Endometrium (tissue), 2 donors: ENCODE measurements around the gene SLC5A9.
"Not testable (repeated sequence)": the region's sequence is repeated elsewhere in the genome, so short reads cannot be mapped to it uniquely, and the experiment has no call there.

Experiments
- FAIRE-seq: peaks from 2 replicates; lab custom pipeline; 2012; peaks lifted over from hg19 to GRCh38; lab: Jason Lieb, UNC
- donor health status: control.
- donor health status: control.

The SLC5A9 gene

GRCh38 chr1:48214366-48214765, 8.2 kb upstream of the SLC5A9 start:
- not testable (repeated sequence) for FAIRE-seq

GRCh38 chr1:48214820-48215219, 7.7 kb upstream of the SLC5A9 start:
- FAIRE-seq, result no peak

DNA sequence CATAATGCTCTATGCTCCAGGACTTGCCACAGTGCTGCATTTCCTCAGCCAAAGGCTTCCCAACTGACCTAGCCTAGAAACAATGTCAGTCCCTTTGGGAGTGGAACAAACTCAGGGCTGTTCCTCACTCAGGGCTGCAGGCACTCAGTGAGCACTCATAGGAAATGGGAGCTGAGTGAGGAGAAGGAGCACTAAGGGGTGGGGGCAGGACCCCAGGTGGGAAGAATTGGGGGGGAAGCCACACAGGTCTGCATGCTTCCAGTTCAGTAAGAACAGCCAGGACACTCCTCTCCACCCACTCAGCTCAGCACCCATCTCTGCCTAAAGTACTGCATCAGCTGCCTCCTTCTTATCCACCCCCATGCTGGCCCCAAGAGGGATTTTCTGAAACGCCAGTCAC, 7.3 kb upstream of the SLC5A9 start:
- FAIRE-seq, result no peak

- no peak for FAIRE-seq
These were observed 6.6 kb upstream of the SLC5A9 start for GRCh38 chr1:48215889-48216288.

DNA sequence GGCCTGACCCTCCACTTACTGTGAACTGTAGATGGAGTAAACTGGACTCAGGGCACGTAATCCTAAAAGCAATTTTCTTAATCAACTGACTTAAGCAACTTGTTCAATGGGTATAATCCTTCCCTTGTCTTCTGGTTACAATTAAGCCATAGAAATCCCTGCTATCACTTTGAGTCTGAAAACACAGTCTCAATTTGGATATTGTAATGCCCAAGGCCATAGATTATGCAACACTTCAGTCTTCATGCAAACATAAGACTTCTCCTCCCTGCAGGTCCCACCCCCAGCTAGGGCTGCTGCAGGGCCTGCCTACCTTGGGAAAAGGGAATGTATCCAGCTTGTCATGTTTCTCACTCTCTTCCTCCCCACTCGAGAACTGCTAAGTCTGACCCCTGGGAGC, 6.2 kb upstream of the SLC5A9 start:
- FAIRE-seq, result no peak

GRCh38 chr1:48216941-48217340, 5.6 kb upstream of the SLC5A9 start:
- FAIRE-seq, result no peak

GRCh38 chr1:48217856-48218255, 4.7 kb upstream of the SLC5A9 start:
- no peak for FAIRE-seq

- no peak for FAIRE-seq
These were observed 2.7 kb upstream of the SLC5A9 start for GRCh38 chr1:48219803-48220202.

DNA sequence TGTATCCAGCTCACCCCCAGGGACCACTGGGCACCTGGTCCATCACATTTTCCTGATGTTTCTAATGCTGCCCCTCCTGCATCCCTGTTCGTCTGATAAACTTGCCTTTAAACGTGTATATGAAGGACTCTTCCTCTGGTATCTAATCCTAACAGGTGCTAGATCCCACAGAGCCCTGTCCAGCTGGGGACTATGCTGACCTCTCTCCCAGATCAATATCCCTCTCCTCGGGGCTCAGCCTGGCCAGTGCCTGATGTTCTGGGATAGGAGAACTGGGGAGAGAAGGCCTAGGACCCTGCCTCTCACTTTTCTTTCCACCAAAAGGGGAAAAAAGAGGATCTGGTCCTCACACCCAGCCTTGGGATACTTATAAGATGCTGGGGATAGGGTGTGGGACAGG, 1.4 kb upstream of the SLC5A9 start:
- FAIRE-seq, result no peak

GRCh38 chr1:48221657-48222056, 859 bp upstream of the SLC5A9 start:
- no peak for FAIRE-seq

DNA sequence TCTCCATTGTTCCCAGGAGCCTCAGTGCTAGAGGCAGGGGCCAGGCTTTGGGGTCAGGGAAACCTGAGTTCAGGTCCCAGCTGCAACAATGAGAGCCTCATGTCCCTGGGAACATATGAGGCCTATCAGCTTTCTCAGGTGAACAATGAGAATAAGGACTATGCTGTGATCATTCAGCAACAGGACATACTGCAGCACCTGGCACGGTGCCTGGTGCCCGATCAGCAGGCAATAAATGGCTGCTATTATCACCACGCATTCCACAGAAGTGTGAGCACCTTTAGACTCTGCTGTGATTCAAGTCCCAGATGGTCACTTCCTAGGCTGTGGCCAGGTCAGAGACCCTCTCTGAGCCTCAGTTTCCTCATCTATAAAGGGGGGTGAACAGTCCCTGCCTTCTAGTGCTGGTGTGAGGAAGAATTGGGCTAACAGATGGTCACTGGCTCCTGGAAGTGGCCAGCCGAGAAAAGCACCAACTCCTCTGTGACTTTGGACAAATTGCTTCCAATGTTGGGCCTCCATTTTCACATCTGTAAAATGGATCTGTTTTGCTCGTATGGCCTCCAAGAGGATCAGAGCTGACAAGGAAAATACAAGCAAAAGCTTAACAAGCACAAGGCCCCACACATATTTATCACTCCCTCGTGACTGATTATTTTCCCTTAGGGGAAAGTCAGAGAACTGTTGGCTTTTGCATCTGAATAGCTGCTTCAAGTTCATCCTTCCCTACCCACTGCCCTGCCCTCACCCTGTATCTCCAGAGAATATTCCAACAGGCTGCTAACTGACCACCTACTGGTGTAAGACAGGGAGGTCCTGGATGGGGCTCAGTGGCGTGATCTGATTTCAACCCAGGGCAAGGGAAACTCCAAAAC, 1.1 kb downstream of the SLC5A9 start:
- no peak for FAIRE-seq

- FAIRE-seq, result no peak
These were observed 2.3 kb downstream of the SLC5A9 start for GRCh38 chr1:48224791-48225190.

DNA sequence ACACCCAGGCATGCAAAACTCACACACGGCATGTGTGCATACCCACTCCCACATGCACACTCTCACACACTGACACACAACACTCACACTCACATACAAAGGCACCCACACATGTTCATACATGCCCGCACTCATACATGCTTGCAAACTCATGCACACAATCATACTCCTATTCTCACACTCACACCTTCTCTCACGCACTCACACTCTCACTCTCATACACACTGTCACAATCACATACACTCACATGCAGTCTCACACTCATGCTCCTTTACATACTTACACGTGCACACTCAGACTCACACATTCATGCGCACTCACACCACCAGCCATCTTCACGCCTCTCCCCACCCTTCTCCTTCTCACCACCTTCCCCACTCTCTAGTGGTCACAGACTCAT, 3.1 kb downstream of the SLC5A9 start:
- no peak for FAIRE-seq

- FAIRE-seq, result no peak
These were observed 4.9 kb downstream of the SLC5A9 start for GRCh38 chr1:48227165-48228013.

DNA sequence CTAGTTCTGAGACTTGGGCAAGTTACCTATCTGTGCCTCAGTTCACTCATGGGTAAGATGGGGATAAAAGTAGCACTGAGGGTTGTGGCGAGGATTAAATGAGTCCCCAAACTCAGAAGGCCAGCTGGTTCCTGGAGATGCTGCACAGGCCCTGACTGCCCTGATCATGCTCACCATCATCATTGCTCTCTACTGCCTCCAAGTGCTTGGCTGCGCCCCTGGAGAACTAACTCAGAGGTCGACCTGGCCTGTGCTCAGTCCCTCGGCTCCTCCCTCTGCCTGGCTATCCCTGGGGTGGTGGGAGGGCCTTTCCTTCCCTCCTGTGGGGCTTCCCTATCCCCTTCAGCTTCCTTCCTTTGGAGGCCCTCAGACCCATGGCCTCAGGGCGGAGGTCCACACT, 5.6 kb downstream of the SLC5A9 start:
- FAIRE-seq, result no peak

DNA sequence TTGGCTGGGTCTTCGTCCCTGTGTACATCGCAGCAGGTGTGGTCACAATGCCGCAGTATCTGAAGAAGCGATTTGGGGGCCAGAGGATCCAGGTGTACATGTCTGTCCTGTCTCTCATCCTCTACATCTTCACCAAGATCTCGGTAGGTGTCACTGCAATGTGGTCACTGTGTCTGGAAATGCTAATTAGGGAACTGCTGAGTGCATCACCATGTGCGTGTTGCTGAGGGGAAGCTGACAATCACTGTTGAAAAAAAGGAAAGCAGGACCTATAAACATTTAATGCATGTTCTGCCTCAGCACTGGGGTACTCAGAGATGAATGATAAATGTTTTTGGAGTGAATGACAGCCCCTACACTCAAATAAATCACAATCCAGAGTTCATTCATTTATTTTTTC, 6.8 kb downstream of the SLC5A9 start:
- FAIRE-seq, result no peak

GRCh38 chr1:48230236-48230635, 7.7 kb downstream of the SLC5A9 start:
- FAIRE-seq, result no peak

- no peak for FAIRE-seq
These were observed 10.2 kb downstream of the SLC5A9 start for GRCh38 chr1:48232722-48233121.

- FAIRE-seq, result no peak
These were observed 11.4 kb downstream of the SLC5A9 start for GRCh38 chr1:48233666-48234485.

GRCh38 chr1:48235652-48236051, 13.1 kb downstream of the SLC5A9 start:
- FAIRE-seq, result no peak

DNA sequence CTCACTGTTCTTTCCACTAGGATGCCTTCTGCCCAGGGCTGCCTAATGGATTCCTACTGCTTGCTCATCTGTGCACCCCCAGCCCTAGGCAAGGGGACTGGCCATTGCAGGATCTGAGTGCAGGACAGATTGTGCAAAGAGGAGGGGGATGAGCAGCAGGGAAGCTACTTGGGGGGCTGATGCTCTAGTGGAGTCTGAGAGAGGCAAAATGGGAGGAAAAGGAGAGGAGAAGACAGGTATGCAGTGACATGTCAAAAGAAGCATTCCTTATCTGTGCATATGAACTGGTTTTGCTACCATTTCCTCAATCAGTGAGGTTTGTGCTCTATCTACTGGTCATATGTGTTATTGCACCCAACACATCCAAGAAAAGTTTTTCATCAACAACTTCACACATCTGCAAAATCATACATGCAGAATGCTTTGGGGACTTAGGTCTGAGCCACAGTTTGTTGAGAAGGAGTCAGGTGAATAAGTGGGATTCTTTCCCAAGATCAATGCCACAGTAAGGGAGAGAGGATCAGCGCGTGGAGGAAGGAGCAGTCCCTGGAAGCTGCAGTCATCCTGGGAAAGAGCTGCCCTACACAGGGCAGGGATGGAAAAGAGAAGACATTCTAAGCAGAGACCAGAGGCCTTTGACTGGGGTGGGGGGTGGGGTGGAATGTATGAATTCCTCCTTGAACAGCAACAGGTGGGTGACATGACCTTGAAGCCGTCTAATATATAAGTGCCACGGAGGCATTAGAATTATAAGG, 14.4 kb downstream of the SLC5A9 start:
- FAIRE-seq, result no peak
